Left lung (tissue), 10 donors: Measurements from ENCODE around the gene PPCDC. TPM values are rescaled to one million over a fixed set of nuclear protein-coding genes. Genes with fewer than 3 reads are reported as not detected.

Experiments used
- ATAC-seq: fragments of 200-7000 bp; cut with Tn5 transposase; one replicate; pipeline ENCODE4 v1.9.1; 2020; ENCODE audit warnings: moderate library complexity
- DNase-seq, 4 donors: peaks; one replicate each; pipeline ENCODE4 v3.0.0-alpha.2; 2013 to 2020
- H3K27ac ChIP-seq, 2 donors: fragments of 200-600 bp; sonication (generic) in 1 of 2; one replicate each; pipeline versions ENCODE4 v1.5.0 to v1.8.0; 2020 to 2021
- H3K27me3 ChIP-seq, 2 donors: fragments of 200-600 bp; sonication (generic) in 1 of 2; one replicate each; pipeline versions ENCODE4 v1.5.0 to v1.8.0; 2020 to 2021
- H3K36me3 ChIP-seq, 2 donors: fragments of 200-600 bp; sonication (generic) in 1 of 2; one replicate each; pipeline versions ENCODE4 v1.5.0 to v1.8.0; 2020 to 2021
- H3K4me1 ChIP-seq, 2 donors: fragments of 200-600 bp; one replicate each; pipeline ENCODE4 v1.8.0; 2021
- H3K4me3 ChIP-seq, 2 donors: fragments of 200-600 bp; sonication (generic) in 1 of 2; one replicate each; pipeline versions ENCODE4 v1.5.0 to v1.8.0; 2020 to 2021; ENCODE audit warnings: mild to moderate bottlenecking in 1 of 2
- H3K9me3 ChIP-seq, 2 donors: fragments of 200-600 bp; sonication (generic) in 1 of 2; one replicate each; pipeline versions ENCODE4 v1.5.0 to v1.8.0; 2020 to 2021
- intact Hi-C, 2 donors: fragments of 100-400 bp; cut with DNase I; formaldehyde crosslinking; loops; one replicate each; pipeline versions ENCODE4 v1.11.2 to v1.14.2; 2022
- polyA plus RNA-seq, 6 donors: library from polyadenylated mRNA; unstranded; fragments of 120-200 nt; gene quantifications; one replicate each; pipeline ENCODE4 v1.2.1, GENCODE V29; 2013; ENCODE audit not compliant: insufficient read length in 6 of 6
- total RNA-seq, 2 donors: library from RNA; stranded (reverse); fragmentation: NEBNext Ultra II Directional; extraction: Animal tissue kit (Norgen Biotek cat#: 25700); gene quantifications; one replicate each; pipeline ENCODE4 v1.2.1, GENCODE V29; 2021
- TF ChIP-seq, protein P1 (sequence below), 2 donors: fragments of 200-600 bp; sonication (generic) in 1 of 2; IDR thresholded peaks; one replicate each; pipeline versions ENCODE4 v1.5.0 to v1.8.0; 2021; ENCODE audit warnings: antibody characterized with exemption in 2 of 2
- donor health status: DM: no; HTN: yes; CAD: no.
- donor health status: DM: no; HTN: no; CAD: no.

Gene PPCDC
- total and polyA plus RNA-seq, 8 donors, result 9.4 to 19.0 (median 12.3) TPM

DNA sequence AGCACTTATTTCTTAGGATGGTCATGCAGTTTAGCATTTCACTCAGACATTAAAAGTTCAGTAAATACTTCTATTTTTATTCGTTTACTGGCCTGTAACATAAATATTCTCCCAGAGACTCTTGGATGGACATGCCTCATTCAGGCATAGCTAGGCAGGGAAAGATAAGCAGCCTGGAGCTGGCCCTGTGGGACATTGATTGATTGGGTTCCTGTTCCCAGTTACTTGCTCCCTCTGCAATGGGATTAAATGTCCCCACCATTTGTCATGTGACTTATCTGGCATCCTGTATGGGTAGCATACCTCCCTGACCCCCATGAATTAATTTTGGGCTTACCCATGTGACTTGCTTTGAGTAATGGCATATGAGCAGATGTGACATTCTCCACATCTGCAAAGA lies 30.8 kb upstream of the PPCDC start:
- Histone ChIP-seq H3K27ac (no peak overlapping the region), H3K27me3 (peaks cover 0 to 42% of the 10 kb centered on the region in 2 donors), H3K9me3 (no peaks in the 10 kb centered on the region), H3K4me3 (no peak overlapping the region), H3K36me3 (no peaks in the 10 kb centered on the region), H3K4me1 (peaks cover 6 to 7% of the 10 kb centered on the region in 2 donors)
- TF ChIP-seq, protein P1, sequence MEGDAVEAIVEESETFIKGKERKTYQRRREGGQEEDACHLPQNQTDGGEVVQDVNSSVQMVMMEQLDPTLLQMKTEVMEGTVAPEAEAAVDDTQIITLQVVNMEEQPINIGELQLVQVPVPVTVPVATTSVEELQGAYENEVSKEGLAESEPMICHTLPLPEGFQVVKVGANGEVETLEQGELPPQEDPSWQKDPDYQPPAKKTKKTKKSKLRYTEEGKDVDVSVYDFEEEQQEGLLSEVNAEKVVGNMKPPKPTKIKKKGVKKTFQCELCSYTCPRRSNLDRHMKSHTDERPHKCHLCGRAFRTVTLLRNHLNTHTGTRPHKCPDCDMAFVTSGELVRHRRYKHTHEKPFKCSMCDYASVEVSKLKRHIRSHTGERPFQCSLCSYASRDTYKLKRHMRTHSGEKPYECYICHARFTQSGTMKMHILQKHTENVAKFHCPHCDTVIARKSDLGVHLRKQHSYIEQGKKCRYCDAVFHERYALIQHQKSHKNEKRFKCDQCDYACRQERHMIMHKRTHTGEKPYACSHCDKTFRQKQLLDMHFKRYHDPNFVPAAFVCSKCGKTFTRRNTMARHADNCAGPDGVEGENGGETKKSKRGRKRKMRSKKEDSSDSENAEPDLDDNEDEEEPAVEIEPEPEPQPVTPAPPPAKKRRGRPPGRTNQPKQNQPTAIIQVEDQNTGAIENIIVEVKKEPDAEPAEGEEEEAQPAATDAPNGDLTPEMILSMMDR (IDR thresholded peaks at IDR 0.05), result no peak
- intact Hi-C loops, result no loop called here
- DNase-seq, result no peak
- no peak for ATAC-seq

GRCh38 chr15:74994236-74994635 lies 29.2 kb upstream of the PPCDC start:
- Histone ChIP-seq H3K27ac (no peak overlapping the region), H3K4me3 (no peak overlapping the region), H3K27me3 (peaks cover 0 to 50% of the 10 kb centered on the region in 2 donors), H3K4me1 (peaks cover 6 to 7% of the 10 kb centered on the region in 2 donors), H3K9me3 (no peaks in the 10 kb centered on the region), H3K36me3 (no peaks in the 10 kb centered on the region)
- DNase-seq, result no peak
- no peak for ATAC-seq
- TF ChIP-seq, protein P1 (IDR thresholded peaks at IDR 0.05), result no peak
- intact Hi-C loops, result no loop called here

DNA sequence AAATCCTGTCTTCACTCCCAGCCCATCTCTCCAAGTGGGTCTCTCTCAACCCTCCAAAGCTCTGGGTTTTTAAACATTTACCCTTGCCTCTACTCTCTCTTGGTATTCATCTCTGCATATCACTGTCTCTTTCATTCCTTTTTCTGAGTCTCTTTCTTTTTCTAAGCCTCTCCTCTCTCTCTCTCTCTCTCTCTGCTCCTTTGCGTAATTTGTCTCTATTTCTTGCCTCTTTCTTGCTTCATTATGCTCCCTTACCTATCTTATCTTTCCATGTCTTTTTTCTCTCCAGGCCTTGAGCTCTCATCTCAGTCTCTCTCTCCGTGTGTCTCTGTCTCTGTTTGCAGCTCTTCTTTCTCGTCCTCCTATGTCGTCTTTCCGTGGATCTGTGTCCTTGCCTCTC lies 28.7 kb upstream of the PPCDC start:
- DNase-seq (no peak), ATAC-seq (no peak)
- H3K9me3 ChIP-seq, result no peaks in the 10 kb centered on the region
- no peak overlapping the region for H3K27ac ChIP-seq
- H3K4me3 ChIP-seq, result peak overlapping the region in 1 of 2 donors; percentile 28
- TF ChIP-seq, protein P1 (IDR thresholded peaks at IDR 0.05), result no peak
- H3K36me3 ChIP-seq, result no peaks in the 10 kb centered on the region
- H3K4me1 ChIP-seq, result peaks cover 6 to 7% of the 10 kb centered on the region in 2 donors
- intact Hi-C loops, result no loop called here
- H3K27me3 ChIP-seq, result peaks cover 0 to 50% of the 10 kb centered on the region in 2 donors

DNA sequence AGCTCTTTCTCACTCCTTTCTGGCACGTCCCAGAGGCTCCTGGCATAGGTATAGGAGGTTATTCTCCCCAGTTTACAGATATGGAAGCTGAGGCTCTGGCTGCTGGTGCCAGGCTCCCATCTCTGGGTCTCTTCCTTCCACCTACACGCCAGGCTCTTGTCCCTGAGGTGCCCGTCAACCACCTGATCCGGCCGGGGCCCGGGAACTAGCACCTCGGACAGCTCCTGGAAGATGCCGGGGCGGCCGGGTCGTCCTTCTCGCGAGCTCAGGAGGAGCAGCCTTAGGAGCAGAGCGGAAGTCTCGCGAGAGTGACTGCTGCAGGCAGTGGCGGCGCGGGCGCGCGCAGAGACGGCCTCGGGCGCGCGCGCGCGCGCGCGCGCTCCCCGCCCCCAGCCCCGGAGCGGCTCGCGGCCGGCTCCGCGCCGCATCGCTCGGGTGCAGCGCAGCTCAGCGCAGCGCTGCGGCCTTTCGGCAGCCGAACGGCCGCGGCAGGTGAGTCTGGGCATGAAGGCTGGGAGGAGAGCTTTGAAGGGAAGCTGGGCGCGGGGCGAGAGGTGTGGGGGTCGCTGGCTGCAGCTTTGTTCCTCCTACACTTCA lies 28.1 kb upstream of the PPCDC start, which contains the start of gene SCAMP5:
Gene SCAMP5, plus strand, starts transcription at position 382 of the 597 bp plus-strand sequence. CDS start 16,277 bp downstream, outside the sequence.
- ATAC-seq (peak; percentile 96), DNase-seq (peak; percentile 87 to 97 (median 94))
- H3K4me3 ChIP-seq, result peak within 1 kb of the TSS; percentile 51 to 69
- no peaks in the 10 kb centered on the region for H3K9me3 ChIP-seq
- intact Hi-C loops, result no loop called here
- H3K27ac ChIP-seq, result no peak within 1 kb of the TSS
- no peaks in the 10 kb centered on the region for H3K36me3 ChIP-seq
- TF ChIP-seq, protein P1 (IDR thresholded peaks at IDR 0.05), result no peak
- peaks cover 0 to 50% of the 10 kb centered on the region in 2 donors for H3K27me3 ChIP-seq
- peaks cover 6 to 7% of the 10 kb centered on the region in 2 donors for H3K4me1 ChIP-seq

DNA sequence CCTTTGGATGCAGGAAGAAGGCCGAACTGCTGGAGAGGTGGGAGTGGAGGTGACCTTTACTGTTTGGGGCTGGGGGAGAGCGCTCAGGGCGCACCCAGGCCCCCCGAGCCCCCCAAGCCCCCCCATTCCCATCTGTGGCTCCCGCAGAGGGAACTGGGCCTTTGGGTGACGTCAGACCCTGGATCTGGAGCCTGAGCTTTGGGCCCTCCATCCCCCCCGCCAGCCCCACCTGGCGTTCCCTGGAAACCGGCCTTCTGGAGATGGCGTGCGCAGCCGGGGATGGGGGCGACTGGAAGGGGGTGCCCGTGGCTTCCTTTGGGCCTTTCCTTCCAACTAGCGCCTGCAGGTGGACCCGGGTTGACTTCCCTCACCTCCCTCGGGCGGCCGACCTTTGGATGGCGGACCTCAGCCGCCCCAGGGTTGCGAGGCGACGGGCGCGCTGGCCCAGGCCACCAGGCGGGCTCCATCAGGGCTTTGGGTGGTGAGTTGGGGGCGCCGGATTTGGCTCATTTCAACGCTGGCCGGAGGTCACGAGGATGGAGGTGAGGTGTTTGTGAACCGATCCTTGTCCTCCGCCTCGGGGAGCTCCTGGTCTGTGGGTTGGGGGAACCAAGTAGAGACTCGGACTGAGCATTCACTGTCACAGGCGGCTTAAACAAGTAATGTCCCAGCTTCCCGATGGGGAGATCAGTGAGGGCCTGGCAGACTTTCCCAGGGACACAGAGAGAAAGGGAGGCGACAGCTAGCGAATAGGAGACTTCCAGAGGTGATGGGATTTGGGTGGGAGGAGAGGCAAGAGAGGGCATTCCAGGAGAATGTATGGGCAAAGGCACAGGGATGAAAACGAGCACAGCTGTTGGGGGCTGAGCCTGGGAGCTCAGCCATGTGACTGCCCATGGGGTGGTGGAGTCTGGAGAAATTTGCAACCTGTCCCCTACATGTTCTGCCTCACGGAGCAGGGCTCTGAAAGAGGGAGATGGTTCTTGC lies 27.3 kb upstream of the PPCDC start:
- H3K27ac ChIP-seq, result no peak overlapping the region
- DNase-seq (peak in 1 of 4 donors; percentile 25), ATAC-seq (peak; percentile 30)
- TF ChIP-seq, protein P1 (IDR thresholded peaks at IDR 0.05), result no peak
- H3K9me3 ChIP-seq, result no peaks in the 10 kb centered on the region
- peak overlapping the region; percentile 51 to 69 for H3K4me3 ChIP-seq
- no peaks in the 10 kb centered on the region for H3K36me3 ChIP-seq
- intact Hi-C loops, result no loop called here
- H3K4me1 ChIP-seq, result peaks cover 6 to 7% of the 10 kb centered on the region in 2 donors
- peaks cover 0 to 50% of the 10 kb centered on the region in 2 donors for H3K27me3 ChIP-seq
